GM12864 (cell line): ENCODE data around the gene DBNDD1.
"Not testable (repeated sequence)": the region's sequence is repeated elsewhere in the genome, so short reads cannot be mapped to it uniquely, and the experiment has no call there.

Source experiments
- DNase-seq: peaks from one replicate; pipeline ENCODE4 v3.0.0-alpha.2; 2011; ENCODE audit warnings: low read depth
- H3K4me3 ChIP-seq: 2 replicates; pipeline ENCODE4 v1.5.1; 2011; ENCODE audit warnings: mild to moderate bottlenecking, low read depth, low read length, control low read depth
- TF ChIP-seq, protein P1 (sequence below): IDR thresholded peaks from 2 replicates; pipeline ENCODE4 v1.5.1; 2011; ENCODE audit warnings: low read depth, mild to moderate bottlenecking, moderate library complexity, low read length, control low read depth, inconsistent platforms; ENCODE audit errors: missing control alignments

Gene DBNDD1

DNA sequence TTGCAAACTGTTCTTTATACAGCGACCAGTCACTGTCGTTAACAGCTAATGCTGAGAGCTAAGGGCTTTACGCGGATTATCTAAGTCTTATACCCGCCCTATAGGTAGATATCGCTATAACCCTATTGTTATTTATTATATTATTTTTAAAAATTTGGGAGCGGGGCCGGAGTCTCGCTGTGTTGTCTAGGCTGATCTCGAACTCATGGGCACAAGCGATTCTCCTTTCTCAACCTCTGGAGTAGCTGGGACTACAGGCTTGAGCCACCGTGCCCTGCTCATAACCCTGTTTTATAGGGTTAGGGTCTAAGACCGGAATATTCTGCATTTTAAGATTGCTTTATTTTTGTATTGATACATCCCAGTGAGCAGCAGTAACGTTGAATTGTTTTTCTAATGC is 46.0 kb downstream of the DBNDD1 start:
- no peak for DNase-seq
- TF ChIP-seq, protein P1, sequence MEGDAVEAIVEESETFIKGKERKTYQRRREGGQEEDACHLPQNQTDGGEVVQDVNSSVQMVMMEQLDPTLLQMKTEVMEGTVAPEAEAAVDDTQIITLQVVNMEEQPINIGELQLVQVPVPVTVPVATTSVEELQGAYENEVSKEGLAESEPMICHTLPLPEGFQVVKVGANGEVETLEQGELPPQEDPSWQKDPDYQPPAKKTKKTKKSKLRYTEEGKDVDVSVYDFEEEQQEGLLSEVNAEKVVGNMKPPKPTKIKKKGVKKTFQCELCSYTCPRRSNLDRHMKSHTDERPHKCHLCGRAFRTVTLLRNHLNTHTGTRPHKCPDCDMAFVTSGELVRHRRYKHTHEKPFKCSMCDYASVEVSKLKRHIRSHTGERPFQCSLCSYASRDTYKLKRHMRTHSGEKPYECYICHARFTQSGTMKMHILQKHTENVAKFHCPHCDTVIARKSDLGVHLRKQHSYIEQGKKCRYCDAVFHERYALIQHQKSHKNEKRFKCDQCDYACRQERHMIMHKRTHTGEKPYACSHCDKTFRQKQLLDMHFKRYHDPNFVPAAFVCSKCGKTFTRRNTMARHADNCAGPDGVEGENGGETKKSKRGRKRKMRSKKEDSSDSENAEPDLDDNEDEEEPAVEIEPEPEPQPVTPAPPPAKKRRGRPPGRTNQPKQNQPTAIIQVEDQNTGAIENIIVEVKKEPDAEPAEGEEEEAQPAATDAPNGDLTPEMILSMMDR, result no peak
- peak overlapping the region; percentile 93 for H3K4me3 ChIP-seq

DNA sequence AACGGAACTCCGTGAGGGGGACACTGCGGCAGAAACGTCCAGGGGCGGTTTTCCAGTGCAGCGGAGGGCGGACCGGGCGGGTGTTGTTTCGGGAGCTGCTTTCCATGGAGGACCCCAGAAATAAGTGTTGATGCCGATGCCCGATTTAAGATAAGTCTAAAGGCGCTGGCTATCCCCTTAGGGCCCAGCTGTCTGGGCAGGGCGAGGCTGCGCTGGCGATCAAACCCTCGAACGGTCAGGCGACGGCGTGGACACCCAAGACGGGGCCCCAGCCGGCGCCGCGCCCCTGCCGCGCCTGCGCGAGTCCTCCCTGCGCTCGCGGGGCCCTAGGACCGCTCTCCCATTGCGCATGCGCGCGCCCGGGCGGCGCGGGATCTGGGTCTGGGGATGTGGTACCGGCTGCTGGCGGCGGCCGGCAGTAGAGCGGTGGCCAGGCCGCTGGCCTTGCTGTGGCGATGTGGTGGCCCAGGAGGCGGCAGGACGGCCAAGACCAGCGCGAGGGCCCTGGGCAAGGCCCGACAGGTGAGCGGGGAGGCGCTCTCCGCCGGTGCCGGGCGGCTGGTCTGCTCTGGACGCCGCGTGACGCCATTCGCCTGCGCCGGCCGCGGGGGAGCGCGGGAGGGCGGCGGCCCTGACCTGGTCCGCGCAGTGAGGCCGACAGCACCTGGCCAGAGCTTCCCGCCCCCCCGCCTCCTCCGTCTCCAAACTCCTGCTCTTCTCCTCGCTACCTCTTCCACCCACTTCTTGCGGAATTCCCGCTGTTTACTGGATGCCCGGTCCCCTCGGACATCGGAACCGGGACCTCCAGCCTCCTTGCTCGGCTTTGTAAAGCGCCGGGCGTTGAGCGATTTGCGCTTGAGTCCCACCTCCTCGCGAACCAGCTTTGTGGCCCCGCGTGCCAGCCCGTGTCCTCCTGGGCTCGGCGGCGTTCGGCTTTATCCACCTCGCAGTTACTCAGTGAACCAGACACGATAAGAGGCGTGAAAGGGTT is 46.7 kb downstream of the DBNDD1 start:
- DNase-seq, result no peak
- TF ChIP-seq, protein P1, result peak; percentile 13
- H3K4me3 ChIP-seq, result peak overlapping the region; percentile 93

DNA sequence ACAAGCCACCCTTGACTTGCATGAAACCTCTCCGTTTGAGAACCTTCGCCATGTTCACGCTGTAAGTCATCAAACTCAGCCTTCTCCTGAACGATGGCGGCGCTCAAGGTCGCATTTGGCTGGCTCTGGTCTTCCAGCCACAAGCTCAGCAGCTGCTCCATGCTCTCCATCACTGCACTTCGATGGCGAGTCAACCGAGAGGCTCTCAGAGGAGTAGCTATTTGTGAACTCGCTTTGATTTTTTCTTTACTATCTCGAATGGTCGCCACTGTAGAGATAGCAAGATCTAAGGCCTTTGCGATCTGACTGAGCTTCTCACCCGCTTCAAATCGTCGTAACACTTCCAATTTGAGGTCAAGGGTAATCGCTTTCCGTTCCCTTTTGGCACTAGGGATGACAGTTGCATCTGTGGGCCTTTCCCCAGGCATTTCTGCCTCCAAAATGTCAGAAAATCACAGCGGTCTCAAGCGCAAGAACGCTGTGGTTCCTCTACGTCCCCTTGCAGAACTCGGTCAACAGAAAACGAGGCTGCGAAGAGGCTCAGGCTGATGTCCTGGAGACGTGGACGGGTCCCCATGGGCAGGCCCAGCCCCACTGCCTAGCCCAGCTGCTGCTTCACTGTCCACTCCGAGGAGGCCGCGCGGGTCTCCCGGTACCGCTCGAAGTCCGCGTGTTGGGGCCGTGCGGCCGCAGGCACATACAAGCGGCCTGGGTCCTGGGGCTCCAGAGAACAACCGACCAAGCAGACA is 47.6 kb downstream of the DBNDD1 start:
- TF ChIP-seq, protein P1, result no peak
- DNase-seq, result no peak
- peak overlapping the region; percentile 93 for H3K4me3 ChIP-seq

DNA sequence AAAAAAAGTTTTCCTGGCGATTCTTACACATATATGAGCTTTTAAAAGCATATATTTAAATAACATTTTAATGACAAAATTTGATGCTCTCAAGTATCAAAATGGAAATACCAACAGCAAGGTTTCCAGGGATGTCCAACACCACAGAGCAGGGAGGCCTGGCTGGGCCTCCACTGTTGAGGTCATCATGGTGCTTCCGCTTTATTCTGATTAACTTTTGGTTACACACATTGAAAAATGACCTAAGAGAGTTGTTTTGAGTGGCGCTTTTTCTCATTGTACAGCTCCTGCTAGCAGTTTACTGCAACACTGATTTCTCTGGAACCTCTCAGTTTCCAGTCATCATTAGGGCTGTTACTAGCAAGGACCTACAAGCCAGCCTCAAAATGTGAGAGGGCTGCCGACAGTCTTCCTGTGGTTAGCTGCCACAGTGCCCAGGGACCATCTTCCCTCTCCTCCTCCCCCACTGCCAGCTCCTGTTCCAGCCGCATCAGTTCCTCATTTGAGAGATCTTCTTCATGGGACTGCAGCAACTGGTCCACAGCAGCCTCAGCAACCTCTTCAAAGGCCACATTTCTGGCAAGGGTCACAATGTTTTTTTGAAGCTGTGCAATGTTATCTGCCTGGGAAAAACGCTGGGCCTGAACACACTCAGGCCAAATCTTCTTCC is 49.4 kb downstream of the DBNDD1 start:
- TF ChIP-seq, protein P1, result no peak
- H3K4me3 ChIP-seq, result no peak overlapping the region
- no peak for DNase-seq

DNA sequence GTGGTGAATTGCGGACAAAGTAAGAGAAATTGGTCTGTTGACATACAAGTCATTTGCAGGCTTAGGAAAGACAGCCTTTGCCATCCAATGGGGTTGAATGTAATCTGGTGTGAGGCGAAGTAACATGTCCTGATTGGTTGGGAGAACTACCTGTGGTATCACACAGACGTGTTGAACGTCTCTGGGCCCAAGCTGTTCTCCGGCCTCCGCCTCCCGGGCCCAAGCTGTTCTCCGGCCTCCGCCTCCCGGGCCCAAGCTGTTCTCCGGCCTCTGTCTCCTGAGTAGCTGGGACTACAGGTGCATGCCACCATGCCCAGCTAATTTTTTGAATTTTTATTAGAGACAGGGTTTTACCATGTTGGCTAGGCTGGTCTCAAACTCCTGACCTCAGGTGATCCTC is 51.2 kb downstream of the DBNDD1 start:
- DNase-seq, H3K4me3 ChIP-seq: not testable (repeated sequence)

DNA sequence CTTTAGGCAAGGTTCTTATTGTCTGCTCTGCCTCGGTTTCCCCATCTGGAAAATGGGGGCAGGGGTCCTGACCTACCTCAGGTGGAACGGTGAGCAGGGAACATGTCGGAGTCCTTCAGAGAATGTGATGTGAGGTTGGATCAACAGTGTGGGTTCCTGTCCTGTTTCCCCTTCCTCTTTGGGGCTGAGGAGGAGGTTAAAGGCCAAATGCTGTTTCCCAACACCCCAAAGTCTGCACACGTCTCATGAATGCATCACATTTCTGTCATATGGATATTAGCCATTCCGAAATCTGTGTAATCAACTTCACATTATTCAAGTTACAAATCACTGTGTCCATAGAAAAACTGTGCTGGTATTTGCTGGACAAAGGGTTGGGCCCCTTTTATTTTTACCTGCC is 51.8 kb downstream of the DBNDD1 start:
- H3K4me3 ChIP-seq, DNase-seq: not testable (repeated sequence)

DNA sequence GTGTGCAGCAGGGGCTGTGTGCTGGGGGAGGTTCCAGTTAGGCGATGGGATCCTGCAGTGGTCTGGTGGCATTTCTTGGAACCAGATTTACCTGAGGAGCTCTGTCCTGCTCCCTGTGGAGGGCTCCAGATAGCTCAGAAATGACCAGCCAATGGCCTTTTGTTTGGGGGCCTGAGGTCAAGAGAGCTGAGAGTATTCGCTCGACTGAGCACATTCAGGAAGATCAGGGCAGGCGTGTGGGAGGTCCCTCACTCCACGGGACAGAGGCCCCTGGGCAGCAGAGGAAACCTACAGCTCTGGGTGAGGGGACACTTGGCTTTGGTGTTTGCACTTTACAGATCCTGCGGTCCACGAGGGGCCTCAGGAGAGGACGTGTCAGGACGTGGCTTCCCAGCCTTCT is 52.5 kb downstream of the DBNDD1 start:
- H3K4me3 ChIP-seq, result no peak overlapping the region
- DNase-seq, result no peak
- TF ChIP-seq, protein P1, result no peak
